Endothelial cell of umbilical vein (primary cell): Measurements from ENCODE around the gene HIP1. TPM values are rescaled to one million over a fixed set of nuclear protein-coding genes. Genes with fewer than 3 reads are reported as not detected.

Source experiments
- BruUV-seq: library from RNA; stranded (reverse); fragments of 400-500 nt; replicated peaks from 2 replicates; lab custom pipeline; 2021; lab: Mats Ljungman, UMichigan
- CTCF ChIA-PET: fragments of 300-600, 350-600 bp; sonication (Branson Sonifier 250); formaldehyde crosslinking; loops from one replicate; lab custom pipeline; 2021; ENCODE audit warnings: antibody characterized with exemption, inconsistent platforms; lab: Charles Lee
- POLR2A ChIA-PET: fragments of 300-600, 350-600 bp; sonication (Branson Sonifier 250); formaldehyde crosslinking; loops from one replicate; lab custom pipeline; 2021; ENCODE audit warnings: antibody characterized with exemption, inconsistent platforms; lab: Charles Lee
- DNase-seq: peaks from one replicate; pipeline ENCODE4 v3.0.0-alpha.2; 2011; ENCODE audit warnings: low read depth, low spot score
- FAIRE-seq: peaks from 2 replicates; lab custom pipeline; 2011; peaks lifted over from hg19 to GRCh38; lab: Jason Lieb, UNC
- H2AFZ ChIP-seq: 2 replicates; pipeline ENCODE4 v1.6.0; 2012; ENCODE audit warnings: low read depth, low read length, control low read depth, inconsistent platforms
- H3K27ac ChIP-seq: 2 replicates; pipeline ENCODE4 v1.5.1; 2011; ENCODE audit warnings: low read depth, mild to moderate bottlenecking, control low read depth, low read length, moderate library complexity; ENCODE audit not compliant: insufficient read depth
- H3K27me3 ChIP-seq, 2 experiments: 2 replicates each; pipeline versions ENCODE4 v1.6.0 to v1.6.1; 2011; ENCODE audit warnings: low read length in 2 of 2, mixed read lengths in 1 of 2; ENCODE audit not compliant: control insufficient read depth in 2 of 2, insufficient read depth in 2 of 2
- H3K36me3 ChIP-seq, 2 experiments: 2 replicates in 1 of 2; 3 replicates in 1 of 2; pipeline ENCODE4 v1.5.1; 2011; ENCODE audit warnings: low read length in 2 of 2, mild to moderate bottlenecking in 1 of 2, moderate library complexity in 1 of 2; ENCODE audit not compliant: control insufficient read depth in 2 of 2, insufficient read depth in 2 of 2; ENCODE audit errors: extremely low read depth in 1 of 2
- H3K4me1 ChIP-seq: 3 replicates; pipeline ENCODE4 v1.5.1; 2011; ENCODE audit warnings: mild to moderate bottlenecking, low read length; ENCODE audit not compliant: control insufficient read depth, insufficient read depth; ENCODE audit errors: extremely low read depth
- H3K4me2 ChIP-seq: 2 replicates; pipeline ENCODE4 v1.6.1; 2011; ENCODE audit warnings: low read length, control low read depth, mixed read lengths; ENCODE audit not compliant: insufficient read depth
- H3K4me3 ChIP-seq, 3 experiments: fragments of 200-600 bp in 1 of 3; sonication (generic), shearing (Covaris generic) in 1 of 3; replicated peaks in 1 of 3; 2 replicates each; pipeline ENCODE4 v1.5.1; 2011 to 2016; ENCODE audit warnings: control low read depth in 3 of 3, low read length in 3 of 3, mild to moderate bottlenecking in 2 of 3, inconsistent platforms in 1 of 3, low read depth in 1 of 3, moderate library complexity in 1 of 3; ENCODE audit not compliant: insufficient read depth in 1 of 3
- H3K79me2 ChIP-seq: 2 replicates; pipeline ENCODE4 v1.6.0; 2012; ENCODE audit warnings: low read length, inconsistent platforms; ENCODE audit not compliant: control insufficient read depth, insufficient read depth
- H3K9ac ChIP-seq: replicated peaks from 2 replicates; pipeline ENCODE3; 2011; ENCODE audit warnings: low read length, control low read depth; ENCODE audit not compliant: insufficient read depth; ENCODE audit errors: extremely low read depth
- H3K9me1 ChIP-seq: replicated peaks from 3 replicates; pipeline ENCODE4 v1.6.0; 2011; ENCODE audit warnings: mild to moderate bottlenecking, low read length; ENCODE audit not compliant: control insufficient read depth, insufficient read depth; ENCODE audit errors: extremely low read depth
- H3K9me3 ChIP-seq: replicated peaks from 2 replicates; pipeline ENCODE4 v1.5.1; 2012; ENCODE audit warnings: low read length, inconsistent platforms; ENCODE audit not compliant: control insufficient read depth, insufficient read depth
- H4K20me1 ChIP-seq: replicated peaks from 2 replicates; pipeline ENCODE3; 2011; ENCODE audit warnings: mild to moderate bottlenecking, low read length; ENCODE audit not compliant: control insufficient read depth, insufficient read depth; ENCODE audit errors: extremely low read depth
- EZH2 ChIP-seq: IDR thresholded peaks from 2 replicates; pipeline ENCODE4 v1.6.1; 2012; ENCODE audit warnings: borderline replicate concordance, low read depth, mild to moderate bottlenecking, moderate library complexity, low read length, inconsistent platforms; ENCODE audit not compliant: severe bottlenecking
- FOS ChIP-seq: IDR thresholded peaks from 2 replicates; pipeline ENCODE4 v1.6.1; 2011; ENCODE audit warnings: mild to moderate bottlenecking, low read length, moderate library complexity, borderline replicate concordance; ENCODE audit not compliant: insufficient read depth
- GATA2 ChIP-seq: IDR thresholded peaks from 2 replicates; pipeline ENCODE4 v1.7.0; 2011; ENCODE audit warnings: low read depth, mild to moderate bottlenecking, moderate library complexity, mixed read lengths, low read length; ENCODE audit not compliant: insufficient read length, insufficient read depth
- JUN ChIP-seq: IDR thresholded peaks from 2 replicates; pipeline ENCODE4 v1.6.1; 2011; ENCODE audit warnings: borderline replicate concordance, low read depth; ENCODE audit not compliant: insufficient read length, insufficient read depth
- MYC ChIP-seq: IDR thresholded peaks from one replicate; pipeline ENCODE4 v1.6.1; 2011; ENCODE audit warnings: mild to moderate bottlenecking, low read depth, low read length
- POLR2A ChIP-seq: IDR thresholded peaks from 2 replicates; pipeline ENCODE4 v1.6.1; 2012; ENCODE audit warnings: low read depth, mild to moderate bottlenecking, control low read depth, low read length
- POLR2AphosphoS5 ChIP-seq: IDR thresholded peaks from 2 replicates; pipeline ENCODE4 v1.6.1; 2012; ENCODE audit warnings: low read depth, mild to moderate bottlenecking, control low read depth, low read length, moderate library complexity; ENCODE audit not compliant: insufficient read depth
- dilution Hi-C: fragments of 300-500 bp; cut with MboI; formaldehyde crosslinking; loops from one replicate; pipeline ENCODE4 v1.15.0; 2019; ENCODE audit warnings: low sequenced_read_pairs; ENCODE audit not compliant: extremely low pct_ligation_motif_present
- intact Hi-C: fragments of 100-400 bp; cut with micrococcal nuclease; formaldehyde crosslinking; loops from one replicate; pipeline ENCODE4 v1.10.0; 2022
- polyA plus RNA-seq, 4 experiments: library from polyadenylated mRNA; depleted of rRNA in 3 of 4; stranded (reverse) in 3 of 4; unstranded in 1 of 4; fragments of >200 nt; gene quantifications; 2 replicates each; pipeline versions ENCODE4 v1.2.1 to v1.2.3, GENCODE V29; 2011 to 2012; ENCODE audit warnings: missing spikeins in 1 of 4
- total RNA-seq: library from RNA; stranded (reverse); gene quantifications from 2 replicates; pipeline ENCODE4 v1.2.3, GENCODE V29; 2021
- TF ChIP-seq, protein P1 (sequence below): IDR thresholded peaks from 2 replicates; pipeline ENCODE4 v1.6.1; 2011; ENCODE audit not compliant: insufficient read depth, insufficient read length
- TF ChIP-seq, protein P2 (sequence below), 2 donors: IDR thresholded peaks; 1 replicate in 1 of 2; 2 replicates in 1 of 2; pipeline ENCODE4 v1.5.1; 2011; ENCODE audit warnings: low read length in 2 of 2, mild to moderate bottlenecking in 2 of 2, moderate library complexity in 2 of 2, control low read depth in 1 of 2, inconsistent platforms in 1 of 2, low read depth in 1 of 2; ENCODE audit not compliant: insufficient read depth in 1 of 2; ENCODE audit errors: extremely low read depth in 1 of 2

HIP1 gene
- total and polyA plus RNA-seq, 2 donors (not counting 3 experiments of a cell fraction or from before 2014, with no cell fraction given), result 23.7 to 47.6 TPM

DNA sequence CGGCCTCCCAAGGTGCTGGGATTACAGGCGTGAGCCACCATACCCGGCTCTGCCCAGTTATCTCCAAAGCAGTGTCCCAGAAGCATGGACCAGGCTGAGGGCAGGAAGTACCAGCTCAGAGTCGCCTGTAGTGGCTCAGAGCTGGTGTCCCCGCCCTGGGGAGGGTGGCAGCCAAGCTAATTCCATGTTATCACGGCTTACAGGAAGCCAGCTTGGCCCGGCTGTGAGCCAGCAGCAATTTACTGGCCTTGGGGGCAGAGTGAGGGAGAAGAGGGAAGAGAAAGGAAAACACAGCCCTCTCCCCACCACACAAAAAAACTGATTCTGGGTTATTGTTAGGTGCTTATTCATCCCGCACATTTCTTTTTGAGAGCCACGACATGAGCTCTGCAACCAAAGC is 88.1 kb downstream of the HIP1 start:
- FAIRE-seq, result peak; percentile 90
- POLR2A ChIA-PET, result interaction anchor here (0.6 kb wide), 1 partner anchor 45 kb away, joined by 4 read pairs; no protein-coding TSS in a partner anchor
- H3K4me3 ChIP-seq, result no peak overlapping the region

DNA sequence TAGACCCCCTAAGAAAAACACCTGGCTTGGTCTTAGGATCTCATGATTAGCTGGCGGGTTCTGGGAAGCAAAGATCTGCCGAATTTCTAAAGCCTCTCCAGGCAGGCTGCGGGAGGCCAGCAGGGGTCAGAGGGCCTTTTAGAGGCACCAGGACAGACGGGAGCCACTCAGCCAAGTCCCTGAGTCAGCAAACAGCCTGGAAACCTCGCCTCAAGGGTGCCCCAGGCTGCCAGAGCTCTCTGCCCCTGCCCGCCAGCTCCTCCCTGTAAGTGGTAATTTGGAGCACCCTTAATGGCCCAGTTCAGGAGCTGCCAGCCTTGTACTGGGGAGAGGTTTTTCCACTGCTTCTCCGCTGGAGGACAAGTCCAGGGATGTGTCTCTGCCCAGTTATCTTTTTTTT is 88.7 kb downstream of the HIP1 start:
- DNase-seq, result peak; percentile 54
- no TSS peak for BruUV-seq
- ChIA-PET POLR2A (interaction anchor here (0.6 kb wide), 1 partner anchor 65 kb away, joined by 4 read pairs; no protein-coding TSS in a partner anchor), CTCF (interaction anchor here (1.0 to 2.0 kb wide), 6 partner anchors 20 to 112 kb away, joined by 3 to 8 read pairs (median 4); partner anchors contain the start of gene HIP1)
- intact Hi-C loops, result loop anchor here (1.0 kb wide), 1 partner anchor 20 kb away; no protein-coding TSS in a partner anchor
- H3K27ac ChIP-seq, result peak overlapping the region; percentile 12
- TF ChIP-seq POLR2AphosphoS5 (no peak), JUN (no peak), EZH2 (no peak), POLR2A (no peak), GATA2 (no peak), MYC (no peak)
- TF ChIP-seq, protein P1, sequence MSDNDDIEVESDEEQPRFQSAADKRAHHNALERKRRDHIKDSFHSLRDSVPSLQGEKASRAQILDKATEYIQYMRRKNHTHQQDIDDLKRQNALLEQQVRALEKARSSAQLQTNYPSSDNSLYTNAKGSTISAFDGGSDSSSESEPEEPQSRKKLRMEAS, result no peak
- TF ChIP-seq, protein P2, sequence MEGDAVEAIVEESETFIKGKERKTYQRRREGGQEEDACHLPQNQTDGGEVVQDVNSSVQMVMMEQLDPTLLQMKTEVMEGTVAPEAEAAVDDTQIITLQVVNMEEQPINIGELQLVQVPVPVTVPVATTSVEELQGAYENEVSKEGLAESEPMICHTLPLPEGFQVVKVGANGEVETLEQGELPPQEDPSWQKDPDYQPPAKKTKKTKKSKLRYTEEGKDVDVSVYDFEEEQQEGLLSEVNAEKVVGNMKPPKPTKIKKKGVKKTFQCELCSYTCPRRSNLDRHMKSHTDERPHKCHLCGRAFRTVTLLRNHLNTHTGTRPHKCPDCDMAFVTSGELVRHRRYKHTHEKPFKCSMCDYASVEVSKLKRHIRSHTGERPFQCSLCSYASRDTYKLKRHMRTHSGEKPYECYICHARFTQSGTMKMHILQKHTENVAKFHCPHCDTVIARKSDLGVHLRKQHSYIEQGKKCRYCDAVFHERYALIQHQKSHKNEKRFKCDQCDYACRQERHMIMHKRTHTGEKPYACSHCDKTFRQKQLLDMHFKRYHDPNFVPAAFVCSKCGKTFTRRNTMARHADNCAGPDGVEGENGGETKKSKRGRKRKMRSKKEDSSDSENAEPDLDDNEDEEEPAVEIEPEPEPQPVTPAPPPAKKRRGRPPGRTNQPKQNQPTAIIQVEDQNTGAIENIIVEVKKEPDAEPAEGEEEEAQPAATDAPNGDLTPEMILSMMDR (IDR thresholded peaks at IDR 0.05; ENCODE audit: extremely low read depth in 1 of 2, insufficient read depth in 1 of 2, low read depth in 1 of 2, low read length in 2 of 2), result peak in 1 of 2 donors; percentile 15
- H3K79me2 ChIP-seq, result no peaks in the 10 kb centered on the region
- H3K9me1 ChIP-seq, result no peaks in the 10 kb centered on the region
- no peak overlapping the region for H3K9ac ChIP-seq
- H3K9me3 ChIP-seq, result no peaks in the 10 kb centered on the region
- H3K4me3 ChIP-seq, result no peak overlapping the region
- no peak overlapping the region for H2AFZ ChIP-seq
- no peaks in the 10 kb centered on the region for H3K36me3 ChIP-seq
- H3K4me2 ChIP-seq, result no peak overlapping the region
- FAIRE-seq, result no peak
- no peaks in the 10 kb centered on the region for H3K27me3 ChIP-seq
- dilution Hi-C loops, result no loop called here
- no peaks in the 10 kb centered on the region for H4K20me1 ChIP-seq
- H3K4me1 ChIP-seq, result peaks cover 18% of the 10 kb centered on the region

More for the DNA sequence above, 88.1 kb downstream of the HIP1 start:
- Histone ChIP-seq H3K36me3 (no peaks in the 10 kb centered on the region), H3K27me3 (no peaks in the 10 kb centered on the region), H2AFZ (peak overlapping the region; percentile 35), H3K4me2 (peak overlapping the region; percentile 12), H3K27ac (no peak overlapping the region), H4K20me1 (no peaks in the 10 kb centered on the region), H3K4me1 (peaks cover 18% of the 10 kb centered on the region), H3K9me3 (no peaks in the 10 kb centered on the region), H3K9ac (no peak overlapping the region), H3K79me2 (no peaks in the 10 kb centered on the region), H3K9me1 (no peaks in the 10 kb centered on the region)
- intact Hi-C loops (loop anchor here (1.0 kb wide), 1 partner anchor 20 kb away; no protein-coding TSS in a partner anchor), dilution Hi-C loops (no loop called here)
- DNase-seq, result peak; percentile 92
- CTCF ChIA-PET, result interaction anchor here (1.1 to 2.0 kb wide), 4 partner anchors 20 to 112 kb away, joined by 3 to 8 read pairs (median 6); partner anchors contain the start of gene HIP1
- TF ChIP-seq GATA2, result peak; percentile 61
- peak; percentile 59 for TF ChIP-seq POLR2AphosphoS5
- TF ChIP-seq FOS, result no peak
- TF ChIP-seq POLR2A, result peak; percentile 30
- no TSS peak for BruUV-seq
